ENCODE measurements around the gene PPP1R12A.
A peak's percentile ranks its signal among the peaks of the same experiment; 100 is the strongest.

Gene PPP1R12A

DNA sequence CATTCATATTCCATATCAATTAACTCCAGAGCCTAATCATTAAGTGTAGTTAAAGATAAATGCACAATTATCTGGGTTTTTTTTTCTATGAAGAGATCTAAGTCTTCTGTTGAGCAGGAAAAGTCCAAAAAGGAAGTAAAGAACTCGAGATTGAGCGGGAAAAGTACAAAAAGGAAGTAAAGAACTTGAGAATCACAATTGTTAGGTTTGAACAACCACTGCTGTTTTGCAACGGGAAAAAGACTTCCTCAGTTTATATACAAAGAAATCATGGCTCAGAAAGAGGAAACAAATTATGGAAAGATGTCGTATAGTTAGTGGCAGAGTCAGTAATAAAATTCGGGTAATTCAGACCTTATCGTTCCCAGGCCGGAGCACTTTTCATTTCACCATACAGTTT, 63.3 kb downstream of the PPP1R12A start:
- TF ChIP-seq CTCF (conservative IDR thresholded peaks at IDR 0.05; ENCODE audit: low read depth, low read length): no peak
- no peak for DNase-seq (ENCODE audit: low read depth)
- H3K4me3 ChIP-seq (ENCODE audit: low read depth, low read length): no peak overlapping the region

DNA sequence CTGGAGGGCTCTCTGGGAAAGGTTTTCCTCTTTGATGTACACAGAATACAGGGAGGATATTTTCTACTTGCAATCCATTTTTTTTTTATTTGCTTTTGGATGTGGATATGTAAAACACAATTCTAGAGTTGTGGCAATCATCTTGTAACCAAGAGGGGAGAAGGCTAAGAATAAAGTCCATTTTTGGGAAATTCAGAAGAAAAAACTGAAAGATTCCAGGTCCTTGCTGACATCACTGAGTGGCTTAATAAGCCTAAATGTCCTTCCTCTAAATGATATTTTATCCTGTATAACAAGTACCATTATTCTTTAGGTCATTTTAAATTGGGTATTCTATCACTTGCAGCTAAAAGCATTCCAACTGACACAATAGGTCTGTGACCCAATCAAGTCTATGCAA, 64.0 kb downstream of the PPP1R12A start:
- TF ChIP-seq CTCF (conservative IDR thresholded peaks at IDR 0.05; ENCODE audit: low read depth, low read length): no peak
- no peak overlapping the region for H3K4me3 ChIP-seq (ENCODE audit: low read depth, low read length)
- no peak for DNase-seq (ENCODE audit: low read depth)

DNA sequence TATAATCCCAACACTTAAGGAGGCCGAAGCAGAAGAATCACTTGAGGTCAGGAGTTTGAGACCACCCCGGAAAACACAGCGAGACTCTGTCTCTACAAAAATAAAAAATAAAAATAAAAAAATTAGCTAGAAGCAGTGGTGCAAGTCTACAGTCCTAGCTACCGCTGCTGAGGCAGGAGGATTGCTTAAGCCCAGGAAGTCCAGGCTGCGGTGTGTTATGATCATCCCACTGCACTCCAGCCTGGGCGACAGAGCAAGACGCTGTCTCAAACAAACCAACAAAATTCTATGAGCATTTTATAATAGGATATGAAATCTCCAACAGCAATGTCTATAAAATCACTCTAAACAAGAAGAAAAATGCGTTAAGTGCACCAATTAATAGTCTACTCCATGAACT, 75.3 kb downstream of the PPP1R12A start:
- H3K4me3 ChIP-seq (ENCODE audit: low read depth, low read length): no peak overlapping the region
- no peak for DNase-seq (ENCODE audit: low read depth)
- no peak for TF ChIP-seq CTCF (conservative IDR thresholded peaks at IDR 0.05; ENCODE audit: low read depth, low read length)

- peak; percentile 65 for DNase-seq (ENCODE audit: low read depth)
- TF ChIP-seq CTCF (conservative IDR thresholded peaks at IDR 0.05; ENCODE audit: low read depth, low read length): no peak
- no peak overlapping the region for H3K4me3 ChIP-seq (ENCODE audit: low read depth, low read length)
Observed at GRCh38 chr12:79858518-79858917, 76.4 kb downstream of the PPP1R12A start.

DNA sequence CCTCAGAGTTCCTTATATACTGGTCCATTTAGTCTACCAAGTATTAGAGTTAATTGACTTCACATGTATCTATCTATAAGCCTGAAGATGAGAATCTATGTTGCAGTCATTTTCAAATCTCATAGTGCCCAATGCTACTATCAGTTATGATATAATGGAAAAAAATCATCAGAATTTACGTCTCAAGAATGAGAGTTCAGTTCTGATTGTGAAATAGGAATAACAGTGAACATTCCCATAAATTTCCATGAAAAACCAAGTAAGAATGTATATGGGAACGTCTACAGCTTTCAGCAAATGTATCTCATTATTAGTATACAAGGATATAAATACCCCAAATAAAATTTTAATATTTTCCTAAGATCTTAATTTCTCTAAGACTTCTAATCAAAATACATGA, 77.2 kb downstream of the PPP1R12A start:
- TF ChIP-seq CTCF (conservative IDR thresholded peaks at IDR 0.05; ENCODE audit: low read depth, low read length): no peak
- H3K4me3 ChIP-seq (ENCODE audit: low read depth, low read length): no peak overlapping the region
- DNase-seq (ENCODE audit: low read depth): no peak

DNA sequence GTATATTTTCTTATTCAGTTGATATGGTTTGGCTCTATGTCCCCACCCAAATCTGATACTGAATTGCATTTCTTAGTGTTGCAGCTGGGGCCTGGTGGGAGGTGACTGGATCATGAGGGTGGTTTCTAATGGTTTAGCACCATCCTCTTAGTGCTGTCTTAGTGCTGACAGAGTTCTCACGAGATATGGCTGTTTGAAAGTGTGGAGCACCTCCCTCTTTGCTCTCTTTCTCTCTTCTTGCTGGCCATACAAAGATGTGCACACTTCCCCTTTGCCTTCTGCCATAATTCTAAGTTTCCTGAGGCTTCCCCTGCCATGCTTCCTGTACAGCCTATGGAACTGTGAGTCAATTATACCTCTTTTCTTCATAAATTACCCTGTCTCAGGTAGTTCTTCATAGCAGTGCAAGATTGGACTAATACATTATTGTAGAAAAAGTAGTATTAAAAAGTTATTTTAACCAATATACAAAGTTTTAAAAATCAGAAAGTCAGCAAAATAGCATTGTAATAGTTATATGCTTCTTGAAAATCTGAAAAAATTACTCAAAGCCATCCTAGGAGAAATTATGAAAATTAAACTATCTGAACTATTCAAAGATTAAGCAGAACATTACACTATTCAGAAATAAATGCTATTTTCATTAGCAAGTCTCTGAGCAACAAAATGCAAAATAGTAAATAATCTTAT, 84.1 kb downstream of the PPP1R12A start:
- TF ChIP-seq CTCF (conservative IDR thresholded peaks at IDR 0.05; ENCODE audit: low read depth, low read length): no peak

DNA sequence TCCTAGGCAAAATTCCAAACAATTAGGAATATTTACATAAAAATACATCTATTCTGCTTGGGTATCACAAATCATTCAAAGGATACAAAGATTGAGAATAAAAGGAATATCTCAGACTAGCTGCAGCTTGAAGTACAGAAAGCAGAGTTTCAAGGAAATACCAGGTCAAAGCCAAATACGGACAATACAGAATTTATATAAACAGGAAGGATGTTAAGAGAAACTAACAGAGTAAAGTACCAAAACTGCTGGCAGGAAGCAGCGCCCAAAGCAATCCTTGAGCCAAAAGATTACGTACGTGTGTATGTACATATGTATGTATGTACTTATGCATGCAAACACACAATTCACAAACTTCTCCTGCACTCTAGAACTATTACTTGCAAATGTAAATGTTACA, 86.6 kb downstream of the PPP1R12A start:
- no peak overlapping the region for H3K4me3 ChIP-seq (ENCODE audit: low read depth, low read length)
- TF ChIP-seq CTCF (conservative IDR thresholded peaks at IDR 0.05; ENCODE audit: low read depth, low read length): no peak
- DNase-seq (ENCODE audit: low read depth): peak; percentile 61

More for the DNA sequence above, 84.1 kb downstream of the PPP1R12A start:
- H3K4me3 ChIP-seq (ENCODE audit: low read depth, low read length): no peak overlapping the region
- DNase-seq (ENCODE audit: low read depth): no peak

Measured in choroid plexus epithelial cell (primary cell).